ENCODE data around the gene MBD3.

MBD3 gene

DNA sequence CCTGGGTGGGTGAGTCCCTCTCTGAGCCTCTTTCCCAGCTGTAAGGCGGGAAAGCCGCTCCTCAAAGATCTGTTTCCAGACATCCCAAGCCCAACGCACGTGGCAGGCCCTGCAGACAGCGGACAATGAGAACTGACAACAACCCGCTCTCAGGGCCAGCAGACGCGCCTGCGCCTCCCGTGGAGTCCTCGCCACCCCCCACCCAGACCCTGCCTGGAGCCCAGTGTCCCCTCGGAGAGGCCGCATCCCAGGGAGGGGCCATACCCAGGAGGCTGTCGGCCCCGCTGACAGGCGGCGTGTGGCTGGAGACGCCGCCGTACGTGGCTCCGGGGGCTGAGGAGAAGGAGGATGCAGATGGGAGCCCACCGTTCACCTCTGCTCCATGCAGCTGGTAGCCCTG is 28.9 kb upstream of the MBD3 start:
- in situ Hi-C loops (cut with HindIII; ENCODE audit: low pct_ligation_motif_present, low sequenced_read_pairs), result no loop called here
- peaks cover 58% of the 10 kb centered on the region for H3K36me3 ChIP-seq (replicated peaks)
- TF ChIP-seq, protein P1, sequence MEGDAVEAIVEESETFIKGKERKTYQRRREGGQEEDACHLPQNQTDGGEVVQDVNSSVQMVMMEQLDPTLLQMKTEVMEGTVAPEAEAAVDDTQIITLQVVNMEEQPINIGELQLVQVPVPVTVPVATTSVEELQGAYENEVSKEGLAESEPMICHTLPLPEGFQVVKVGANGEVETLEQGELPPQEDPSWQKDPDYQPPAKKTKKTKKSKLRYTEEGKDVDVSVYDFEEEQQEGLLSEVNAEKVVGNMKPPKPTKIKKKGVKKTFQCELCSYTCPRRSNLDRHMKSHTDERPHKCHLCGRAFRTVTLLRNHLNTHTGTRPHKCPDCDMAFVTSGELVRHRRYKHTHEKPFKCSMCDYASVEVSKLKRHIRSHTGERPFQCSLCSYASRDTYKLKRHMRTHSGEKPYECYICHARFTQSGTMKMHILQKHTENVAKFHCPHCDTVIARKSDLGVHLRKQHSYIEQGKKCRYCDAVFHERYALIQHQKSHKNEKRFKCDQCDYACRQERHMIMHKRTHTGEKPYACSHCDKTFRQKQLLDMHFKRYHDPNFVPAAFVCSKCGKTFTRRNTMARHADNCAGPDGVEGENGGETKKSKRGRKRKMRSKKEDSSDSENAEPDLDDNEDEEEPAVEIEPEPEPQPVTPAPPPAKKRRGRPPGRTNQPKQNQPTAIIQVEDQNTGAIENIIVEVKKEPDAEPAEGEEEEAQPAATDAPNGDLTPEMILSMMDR (IDR thresholded peaks at IDR 0.05; ENCODE audit: low read depth, low read length, missing control alignments), result no peak

DNA sequence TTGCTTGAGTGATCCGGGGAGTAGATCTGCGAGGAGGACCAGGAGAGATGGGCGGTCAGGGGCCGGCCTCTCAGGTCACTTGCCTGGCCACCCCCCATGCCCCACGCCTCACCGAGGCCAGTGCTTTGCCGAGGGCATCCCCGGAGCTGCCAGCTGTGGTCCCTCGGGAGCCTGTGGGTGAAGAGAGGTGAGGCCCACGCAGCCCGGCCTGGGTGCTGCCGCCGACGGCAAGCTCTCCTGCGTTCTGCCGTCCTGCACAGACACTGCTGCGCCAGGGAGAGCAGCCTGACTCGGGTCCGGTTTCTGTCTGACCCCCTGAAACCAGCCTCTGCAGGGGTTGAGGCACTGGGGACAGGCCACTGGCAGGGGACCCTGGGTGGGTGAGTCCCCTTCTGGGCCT is 28.4 kb upstream of the MBD3 start:
- peaks cover 58% of the 10 kb centered on the region for H3K36me3 ChIP-seq (replicated peaks)
- H3K27ac ChIP-seq, result no peak overlapping the region
- H3K27me3 ChIP-seq (replicated peaks), result no peaks in the 10 kb centered on the region
- no peak overlapping the region for H3K4me3 ChIP-seq (ENCODE audit: low read depth, low read length)
- in situ Hi-C loops (cut with HindIII; ENCODE audit: low pct_ligation_motif_present, low sequenced_read_pairs), result no loop called here
- TF ChIP-seq, protein P1 (IDR thresholded peaks at IDR 0.05; ENCODE audit: low read depth, low read length, missing control alignments), result no peak
- DNase-seq, result no peak

More for the DNA sequence above, 28.9 kb upstream of the MBD3 start:
- no peak for DNase-seq
- Histone ChIP-seq H3K27me3 (replicated peaks) (no peaks in the 10 kb centered on the region), H3K27ac (no peak overlapping the region), H3K4me3 (ENCODE audit: low read depth, low read length) (no peak overlapping the region)

DNA sequence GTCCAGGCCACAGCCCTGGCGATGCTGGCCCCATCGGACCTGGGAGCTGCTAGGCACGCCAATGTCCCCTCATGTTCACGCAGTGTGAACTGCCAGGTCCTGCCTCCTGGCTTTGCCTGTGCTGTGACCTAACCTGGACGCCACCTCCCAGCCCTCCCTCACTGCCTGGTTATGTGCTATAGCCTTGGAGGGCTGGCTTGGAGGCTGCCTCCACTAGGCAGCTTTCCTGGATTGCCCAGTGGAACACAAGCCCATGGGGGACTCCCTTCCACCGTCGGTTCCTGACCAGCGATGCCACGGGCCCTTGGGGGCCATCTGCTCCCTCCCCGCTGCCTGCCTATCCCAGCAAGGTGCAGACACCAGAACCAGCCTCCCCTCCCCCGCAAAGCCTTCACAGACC is 27.8 kb upstream of the MBD3 start:
- in situ Hi-C loops (cut with HindIII; ENCODE audit: low pct_ligation_motif_present, low sequenced_read_pairs), result no loop called here

DNA sequence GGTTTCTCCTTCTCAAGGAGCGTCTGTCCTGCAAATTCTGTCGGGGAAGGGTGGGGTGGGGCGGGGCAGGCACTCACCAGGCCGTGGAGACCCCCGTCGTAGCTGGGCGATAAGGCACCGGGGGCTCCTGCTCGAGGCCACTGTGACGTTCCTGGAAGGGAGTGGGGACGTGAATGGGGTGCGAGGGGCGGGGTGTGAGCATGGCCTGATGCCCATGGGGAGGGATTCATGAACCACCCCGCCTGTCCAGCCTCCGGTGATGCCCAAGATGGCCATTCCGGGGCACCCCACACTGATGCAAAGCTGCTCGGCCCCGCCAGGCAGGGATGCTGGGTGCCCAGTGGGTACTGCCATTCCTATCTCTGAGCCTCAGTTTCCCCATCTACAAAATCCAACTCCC is 27.0 kb upstream of the MBD3 start:
- Histone ChIP-seq H3K36me3 (replicated peaks) (peaks cover 61% of the 10 kb centered on the region), H3K4me3 (ENCODE audit: low read depth, low read length) (no peak overlapping the region), H3K27me3 (replicated peaks) (no peaks in the 10 kb centered on the region), H3K27ac (no peak overlapping the region)
- no peak for DNase-seq
- in situ Hi-C loops (cut with HindIII; ENCODE audit: low pct_ligation_motif_present, low sequenced_read_pairs), result no loop called here
- TF ChIP-seq, protein P1 (IDR thresholded peaks at IDR 0.05; ENCODE audit: low read depth, low read length, missing control alignments), result no peak

More for the DNA sequence above, 27.8 kb upstream of the MBD3 start:
- H3K36me3 ChIP-seq (replicated peaks), result peaks cover 59% of the 10 kb centered on the region
- DNase-seq, result no peak
- no peak overlapping the region for H3K27ac ChIP-seq
- H3K27me3 ChIP-seq (replicated peaks), result no peaks in the 10 kb centered on the region
- TF ChIP-seq, protein P1 (IDR thresholded peaks at IDR 0.05; ENCODE audit: low read depth, low read length, missing control alignments), result no peak
- H3K4me3 ChIP-seq (ENCODE audit: low read depth, low read length), result no peak overlapping the region

DNA sequence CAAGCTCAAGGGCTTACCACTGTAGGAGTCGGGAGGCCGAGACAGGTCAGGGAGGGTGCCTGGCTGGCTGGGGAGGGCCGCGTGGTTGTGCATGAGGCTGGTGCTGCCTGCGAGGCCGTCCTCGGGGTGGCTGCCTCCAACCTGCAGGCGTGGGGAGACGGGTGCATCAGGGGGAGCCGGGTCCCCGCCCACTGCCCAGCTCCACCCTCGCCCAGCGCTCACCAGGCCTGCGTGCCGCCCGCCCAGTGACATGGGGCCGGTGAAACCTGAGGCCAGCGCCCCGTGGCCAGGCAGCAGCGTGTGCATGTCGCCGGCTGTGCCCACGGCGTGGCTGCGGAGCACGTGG is 26.4 kb upstream of the MBD3 start:
- no peak for DNase-seq
- Histone ChIP-seq H3K27ac (no peak overlapping the region), H3K4me3 (ENCODE audit: low read depth, low read length) (no peak overlapping the region), H3K36me3 (replicated peaks) (peaks cover 63% of the 10 kb centered on the region), H3K27me3 (replicated peaks) (no peaks in the 10 kb centered on the region)
- TF ChIP-seq, protein P1 (IDR thresholded peaks at IDR 0.05; ENCODE audit: low read depth, low read length, missing control alignments), result no peak
- in situ Hi-C loops (cut with HindIII; ENCODE audit: low pct_ligation_motif_present, low sequenced_read_pairs), result no loop called here

Measured in brain microvascular endothelial cell (primary cell).